ENCODE measurements around the gene ILKAP.

The ILKAP gene

GRCh38 chr2:238165288-238165921 is 38.1 kb downstream of the ILKAP start:
- DNase-seq: no peak

DNA sequence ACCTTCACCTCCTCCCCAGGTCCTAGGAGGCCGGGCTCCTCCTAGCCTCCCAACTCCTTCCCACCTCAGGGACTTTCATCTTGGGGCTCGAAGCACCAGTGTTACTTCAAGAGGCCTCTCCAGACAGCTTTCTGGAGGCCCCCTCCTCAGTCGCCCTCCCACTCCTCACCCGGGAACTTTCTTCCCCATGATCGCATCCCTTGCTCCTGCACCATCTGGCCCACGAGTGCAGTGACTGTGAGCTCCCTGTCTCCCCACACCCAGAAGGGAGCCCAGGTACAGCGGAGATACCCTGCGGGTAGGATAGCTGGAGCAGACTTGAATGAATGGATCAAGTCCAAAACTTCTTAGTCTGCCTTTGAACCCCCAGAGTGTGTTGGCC is 38.6 kb downstream of the ILKAP start:
- DNase-seq: no peak

DNA sequence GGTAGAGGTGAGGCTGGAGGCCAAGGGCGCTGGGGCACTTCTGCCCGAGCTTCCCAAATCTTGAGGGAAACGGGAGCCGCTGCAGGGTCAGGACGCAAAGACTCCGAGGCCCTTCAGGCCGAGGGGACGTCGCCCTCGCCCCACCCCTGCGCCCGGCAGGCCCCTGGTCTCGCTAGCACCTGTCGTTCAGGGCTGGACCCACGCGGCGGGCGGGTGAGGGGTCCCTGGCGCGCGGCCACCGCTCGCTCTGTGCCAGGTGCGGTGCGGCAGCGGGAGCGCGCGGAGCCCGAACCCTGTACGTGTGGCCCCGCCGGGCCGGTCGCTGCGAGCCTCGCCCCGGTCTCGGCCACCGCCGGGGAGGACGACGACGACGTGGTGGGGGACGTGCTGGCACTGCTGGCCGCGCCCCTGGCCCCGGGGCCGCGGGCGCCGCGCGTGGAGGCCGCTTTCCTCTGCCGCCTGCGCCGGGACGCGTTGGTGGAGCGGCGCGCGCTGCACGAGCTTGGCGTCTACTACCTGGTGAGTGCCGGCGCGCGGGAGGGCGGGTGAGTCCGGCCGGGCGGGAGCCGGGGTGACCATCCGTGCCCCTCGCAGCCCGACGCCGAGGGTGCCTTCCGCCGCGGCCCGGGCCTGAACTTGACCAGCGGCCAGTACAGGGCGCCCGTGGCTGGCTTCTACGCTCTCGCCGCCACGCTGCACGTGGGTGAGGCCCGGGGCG is 39.9 kb downstream of the ILKAP start:
- DNase-seq: no peak

DNA sequence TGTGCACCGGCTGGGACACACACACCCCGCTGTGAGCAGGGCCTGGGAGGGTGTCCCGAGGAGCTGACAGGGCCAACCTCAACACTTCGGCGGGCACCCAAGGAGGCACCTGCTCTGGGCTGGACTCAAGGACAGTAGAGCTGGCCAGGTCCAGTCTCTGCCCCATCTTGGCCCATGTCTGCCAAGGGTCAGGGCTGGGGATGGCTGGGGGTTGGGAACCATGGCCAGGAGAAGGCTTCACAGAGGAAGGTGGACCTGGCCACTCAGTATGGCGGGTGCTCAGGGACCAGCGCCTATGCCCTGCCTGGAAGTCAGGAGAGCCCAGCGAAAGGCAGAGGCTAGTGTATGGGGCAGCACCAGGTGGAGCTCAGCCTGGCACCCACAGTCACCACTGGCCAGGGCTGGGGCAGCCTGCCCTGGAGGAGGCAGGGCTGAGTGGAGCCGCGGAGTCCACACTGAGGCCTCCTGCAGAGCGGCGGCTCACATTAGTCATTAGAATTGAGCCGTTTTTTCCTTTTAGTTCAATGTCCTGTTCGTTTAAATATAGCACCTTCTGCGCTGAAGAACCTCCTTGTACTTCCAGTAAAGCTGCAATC is 40.6 kb downstream of the ILKAP start:
- peak; percentile 49 for DNase-seq

DNA sequence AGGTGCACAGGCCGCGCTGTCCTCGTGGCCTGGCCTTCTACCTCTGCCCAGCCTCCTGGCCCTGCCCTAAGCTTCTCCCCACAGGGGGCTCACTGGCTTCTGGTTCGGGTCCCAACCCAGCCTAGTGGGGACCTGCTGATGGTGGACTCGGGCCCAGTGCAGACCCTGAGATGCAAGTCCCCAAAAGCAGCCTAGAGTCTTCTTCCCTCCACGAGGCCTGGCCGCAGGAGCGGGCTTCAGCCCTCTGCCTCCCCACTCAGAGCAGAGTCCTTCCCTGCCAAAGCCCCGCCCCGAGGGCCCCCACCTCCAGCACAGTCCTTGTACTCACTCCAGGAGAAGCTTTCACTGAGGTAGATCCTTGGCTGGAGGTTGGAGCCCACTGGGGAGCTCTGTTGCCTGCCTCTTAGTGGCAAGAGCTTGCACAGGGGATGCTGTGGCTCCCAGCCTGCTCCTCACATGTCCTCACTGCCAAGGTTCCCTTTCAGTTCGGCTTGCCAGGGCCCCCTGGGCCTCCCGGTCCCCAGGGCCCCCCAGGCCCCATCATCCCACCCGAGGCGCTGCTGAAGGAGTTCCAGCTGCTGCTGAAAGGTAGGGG is 41.1 kb downstream of the ILKAP start:
- no peak for DNase-seq

DNA sequence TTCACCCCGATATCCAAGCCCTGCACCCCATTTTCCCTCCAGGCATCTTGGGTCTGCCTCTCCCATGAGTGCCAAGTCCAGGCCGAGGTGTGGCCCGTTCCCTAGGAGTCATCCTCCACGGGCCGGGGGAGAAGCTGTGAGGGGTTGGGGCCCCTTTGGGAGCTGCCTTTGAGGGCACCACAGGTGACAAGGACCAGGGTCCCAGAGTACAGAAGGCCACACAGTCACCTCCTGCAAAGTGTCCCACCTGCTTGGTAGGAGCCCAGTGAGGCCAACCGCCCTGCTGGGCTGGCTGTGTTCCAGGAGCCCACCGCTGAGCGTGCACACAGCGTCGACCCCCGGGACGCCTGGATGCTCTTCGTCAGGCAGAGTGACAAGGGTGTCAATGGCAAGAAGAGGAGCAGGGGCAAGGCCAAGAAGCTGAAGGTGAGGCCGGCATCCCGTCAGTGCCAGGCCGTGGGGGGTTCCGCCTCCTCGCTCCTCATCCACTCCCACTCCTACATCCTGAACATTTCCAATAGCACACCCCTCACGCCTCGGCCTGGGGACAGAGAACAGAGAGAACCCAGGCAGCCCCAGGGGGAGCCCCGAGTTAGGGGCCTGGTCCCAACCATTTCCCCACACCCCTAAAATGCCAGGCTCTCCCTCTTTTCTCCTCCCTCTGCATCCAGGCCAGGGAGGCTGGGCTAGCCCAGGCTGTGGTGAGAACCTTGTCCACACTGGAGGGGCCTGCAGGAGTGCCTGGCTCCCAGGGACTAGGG is 42.0 kb downstream of the ILKAP start:
- DNase-seq: no peak

DNA sequence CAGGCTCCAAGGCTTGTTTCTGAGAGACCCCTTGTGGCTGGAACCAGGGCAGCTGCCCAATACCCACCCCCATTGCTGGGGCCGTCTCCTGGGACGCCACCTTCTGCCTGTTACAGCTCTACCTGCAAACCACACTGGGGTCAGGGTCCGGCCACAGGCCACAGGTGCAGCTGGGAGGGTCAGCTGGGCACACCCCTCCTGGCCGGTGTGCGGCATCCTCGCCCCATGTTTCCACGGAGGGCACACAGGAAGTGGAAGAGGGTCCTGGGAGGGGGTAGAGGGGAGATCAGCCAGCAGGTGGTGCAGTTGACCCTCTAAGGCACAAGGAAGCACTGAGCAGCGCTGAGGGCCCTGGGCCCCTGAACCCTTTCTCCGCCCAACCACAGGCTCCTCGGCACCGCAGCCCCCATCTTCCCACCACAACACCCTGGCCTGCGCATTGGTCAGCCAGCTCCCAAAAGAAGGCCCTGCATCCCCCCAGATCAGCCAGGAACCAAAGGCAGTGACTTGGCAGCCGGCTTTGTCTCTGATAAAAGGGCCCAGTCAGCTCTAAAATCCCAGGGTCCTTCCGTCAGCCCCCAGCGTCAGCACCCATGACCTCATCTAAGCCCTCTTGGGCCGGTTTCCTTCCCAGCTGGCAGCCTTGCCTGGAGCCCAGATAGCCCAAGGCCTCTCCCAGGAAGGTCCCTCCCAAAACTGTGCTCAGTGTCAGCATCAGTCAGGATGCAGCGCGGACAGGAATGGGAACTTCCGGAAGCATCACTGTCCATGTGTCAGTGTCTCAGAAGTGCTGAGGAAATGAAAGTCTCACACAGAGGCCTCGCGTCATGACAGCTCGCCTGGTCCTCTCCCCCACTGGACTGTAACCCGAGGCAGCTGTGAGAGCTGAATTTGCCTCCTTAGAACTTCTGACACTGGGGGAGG is 43.0 kb downstream of the ILKAP start:
- DNase-seq: peak; percentile 25

- DNase-seq: no peak
Measured at GRCh38 chr2:238159661-238160205, 43.8 kb downstream of the ILKAP start.

- no peak for DNase-seq
Measured at GRCh38 chr2:238159071-238159539, 44.4 kb downstream of the ILKAP start.

- DNase-seq: peak; percentile 67
Measured at GRCh38 chr2:238158509-238159070, 44.9 kb downstream of the ILKAP start, which contains the start of gene ERFE. TSS of gene ERFE (plus strand) at chr2:238158970. CDS start at chr2:238159008, 38 bp downstream.

GRCh38 chr2:238158018-238158508 is 45.4 kb downstream of the ILKAP start:
- DNase-seq: no peak

DNA sequence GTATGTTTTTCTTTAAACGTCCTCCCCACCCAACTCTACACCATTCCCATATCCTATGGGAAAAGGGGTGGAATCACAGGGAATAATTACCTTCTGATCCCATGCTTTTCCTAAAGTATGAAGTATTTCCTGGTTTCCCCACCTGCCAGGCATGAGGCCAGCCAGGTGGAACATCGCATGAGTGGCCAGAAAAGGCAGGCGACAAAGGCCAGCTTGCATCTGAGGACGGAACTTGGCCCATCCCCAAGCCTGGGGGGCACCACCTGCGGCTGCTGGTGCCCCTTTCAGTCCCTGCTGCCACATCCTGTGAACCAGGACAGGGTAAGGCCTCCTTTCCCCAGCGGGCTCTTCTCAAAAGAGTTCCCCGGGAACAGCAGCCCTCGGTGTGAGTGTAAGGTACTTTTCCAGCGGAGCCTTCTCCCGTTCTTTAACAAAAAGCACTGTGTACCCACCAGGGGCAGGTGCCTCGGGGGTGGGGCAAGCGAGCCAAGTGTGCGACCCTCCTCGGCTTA is 45.9 kb downstream of the ILKAP start:
- no peak for DNase-seq

DNA sequence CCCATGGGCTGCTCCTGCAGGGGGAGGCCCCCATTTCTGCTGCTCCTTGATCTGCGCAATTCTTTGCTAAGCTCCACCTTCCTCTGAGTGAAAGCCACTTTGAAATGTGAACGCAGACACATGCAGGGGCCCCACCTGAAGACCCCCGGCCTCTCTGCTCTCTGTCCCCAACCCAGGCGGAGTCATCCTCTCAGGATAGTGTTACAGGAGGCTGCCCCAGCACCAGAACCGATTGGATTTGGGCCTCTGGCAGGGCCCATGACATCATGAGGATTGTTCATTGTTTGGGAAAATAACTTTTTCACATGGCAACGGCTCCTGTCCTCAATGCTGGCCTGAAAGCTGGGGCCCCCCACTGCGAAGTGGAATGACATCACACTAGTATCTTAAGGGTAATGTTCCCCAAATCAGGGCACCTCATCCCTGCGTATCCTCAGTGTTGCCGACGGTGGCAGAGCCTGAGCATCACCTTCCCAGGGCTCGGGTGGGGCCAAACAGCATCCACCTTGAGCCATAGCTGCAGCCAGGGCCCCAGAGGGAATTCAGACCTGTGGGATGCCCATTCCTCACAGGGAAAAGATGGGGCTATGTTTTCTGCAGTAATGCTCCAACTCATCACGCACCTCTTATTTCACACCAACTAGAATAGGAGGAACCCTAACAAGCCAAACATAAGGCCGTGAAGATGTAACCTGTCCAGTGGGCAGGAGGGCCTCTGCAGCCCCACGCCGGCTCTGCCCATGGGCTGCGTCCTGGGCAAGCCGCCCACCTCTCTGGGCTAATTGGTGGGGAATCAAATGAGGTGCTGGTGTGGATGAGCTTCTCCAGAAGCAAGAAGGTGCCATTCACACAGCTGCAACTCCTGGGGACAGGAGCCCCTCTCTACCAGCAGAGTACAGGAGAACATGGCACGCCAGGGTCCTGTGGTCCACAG is 47.5 kb downstream of the ILKAP start:
- no peak for DNase-seq

DNA sequence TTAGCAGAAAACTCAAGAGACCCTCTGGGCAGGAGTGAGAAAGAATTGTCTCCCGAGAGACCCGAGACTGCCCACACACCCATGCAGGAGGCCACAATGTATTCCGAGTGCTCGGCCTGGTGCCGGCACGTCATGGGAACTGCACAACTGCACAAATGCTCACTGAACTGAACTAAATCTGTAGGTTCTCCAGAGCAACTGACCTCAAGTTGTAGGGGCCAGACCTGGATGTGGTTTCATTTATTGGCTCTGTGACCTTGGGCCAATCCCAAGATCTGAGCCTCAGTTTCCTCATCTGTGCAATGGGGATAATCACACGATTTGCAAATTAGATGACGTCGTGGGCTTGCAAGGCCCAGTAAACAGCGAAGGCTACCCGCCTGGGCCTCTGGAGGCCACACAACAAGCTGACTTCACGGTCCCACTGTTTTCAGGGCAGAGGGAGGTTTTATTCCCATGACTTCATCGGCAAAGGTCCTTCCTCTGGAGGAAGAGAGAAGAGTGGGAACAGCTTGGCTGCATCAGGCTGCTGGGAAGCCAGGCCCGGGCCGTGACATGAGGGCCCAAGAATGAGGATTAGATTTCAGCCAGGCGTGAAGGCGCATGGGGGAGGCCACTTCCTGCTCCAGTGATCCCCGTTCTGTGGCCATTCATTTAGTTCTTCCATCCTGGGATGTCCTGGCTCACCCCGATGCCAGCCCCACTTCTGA is 48.3 kb downstream of the ILKAP start:
- peak; percentile 76 for DNase-seq

DNA sequence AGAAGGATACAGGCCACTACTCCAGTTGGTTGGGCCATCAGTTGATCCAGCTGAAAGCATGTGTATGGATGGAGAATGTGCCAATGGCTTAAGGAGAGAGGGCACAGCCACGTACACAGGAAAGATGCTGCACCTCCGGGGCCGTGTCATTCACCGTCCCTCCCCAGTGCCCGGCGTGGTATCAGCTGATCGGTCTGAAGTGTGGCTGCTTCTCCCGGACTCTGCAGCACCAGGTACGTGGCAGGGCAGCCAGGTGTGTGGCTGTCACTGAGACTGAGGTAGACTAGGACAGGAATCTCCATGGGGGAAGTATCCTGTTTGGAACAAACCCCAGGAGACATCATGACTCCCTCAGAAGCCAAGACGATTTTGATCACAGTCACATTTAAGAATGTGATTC is 48.9 kb downstream of the ILKAP start:
- DNase-seq: no peak

- no peak for DNase-seq
Measured at GRCh38 chr2:238152771-238153688, 50.5 kb downstream of the ILKAP start.

GRCh38 chr2:238151628-238152235 is 51.8 kb downstream of the ILKAP start:
- no peak for DNase-seq
